Stimulated activated CD8-positive, alpha-beta memory T cell treated with anti-CD3 and anti-CD28 coated beads, Interleukin-15, amount 100 ng/mL, for 24 hours (primary cell): Measurements from ENCODE around the gene JAML.
A peak's percentile ranks its signal among the peaks of the same experiment; 100 is the strongest.
"Not testable (repeated sequence)": the region's sequence is repeated elsewhere in the genome, so short reads cannot be mapped to it uniquely, and the experiment has no call there.

ENCODE experiments used
- DNase-seq: peaks from one replicate; pipeline ENCODE4 v3.0.0-alpha.2; 2020; ENCODE audit warnings: low read depth

JAML gene

GRCh38 chr11:118193910-118194566, 30.8 kb downstream of the JAML start:
- DNase-seq = no peak

GRCh38 chr11:118192817-118193216, 32.0 kb downstream of the JAML start:
- DNase-seq = not testable (repeated sequence)

GRCh38 chr11:118190942-118191506, 33.8 kb downstream of the JAML start:
- DNase-seq = not testable (repeated sequence)

- no peak for DNase-seq
These were observed 38.3 kb downstream of the JAML start for GRCh38 chr11:118186346-118187107.

GRCh38 chr11:118184784-118185579, 39.8 kb downstream of the JAML start:
- DNase-seq = no peak

GRCh38 chr11:118183691-118184090, 41.1 kb downstream of the JAML start:
- DNase-seq = not testable (repeated sequence)

- no peak for DNase-seq
These were observed 44.5 kb downstream of the JAML start for GRCh38 chr11:118180300-118180703.

- no peak for DNase-seq
These were observed 48.1 kb downstream of the JAML start for GRCh38 chr11:118176778-118177134.

GRCh38 chr11:118175993-118176777, 48.6 kb downstream of the JAML start, which contains the start of gene SCN2B:
Gene SCN2B, minus strand, starts transcription at chr11:118176639. Its CDS starts 208 bp downstream, at chr11:118176431.
- no peak for DNase-seq

GRCh38 chr11:118175031-118175992, 49.5 kb downstream of the JAML start:
- DNase-seq = no peak

- DNase-seq = no peak
These were observed 50.7 kb downstream of the JAML start for GRCh38 chr11:118174006-118174567.

GRCh38 chr11:118172356-118172755, 52.5 kb downstream of the JAML start:
- no peak for DNase-seq

GRCh38 chr11:118171269-118172062, 53.3 kb downstream of the JAML start:
- DNase-seq = peak; percentile 45

- DNase-seq = no peak
These were observed 53.9 kb downstream of the JAML start for GRCh38 chr11:118170882-118171268.

- DNase-seq = no peak
These were observed 54.6 kb downstream of the JAML start for GRCh38 chr11:118170231-118170630.

GRCh38 chr11:118169300-118170140, 55.3 kb downstream of the JAML start:
- DNase-seq = no peak

- DNase-seq = no peak
These were observed 56.1 kb downstream of the JAML start for GRCh38 chr11:118168751-118169150.

- DNase-seq = no peak
These were observed 56.5 kb downstream of the JAML start for GRCh38 chr11:118168316-118168715.
